ENCODE data around the gene UBE2F.

GRCh38 chr2:237996021-237996593 lies 29.3 kb downstream of the UBE2F start:
- TF ChIP-seq POLR2AphosphoS5 (IDR thresholded peaks at IDR 0.05; ENCODE audit: low read depth) (no peak), GABPA (IDR thresholded peaks at IDR 0.05; ENCODE audit: low read depth) (no peak), REST (IDR thresholded peaks at IDR 0.05; ENCODE audit: insufficient replicate concordance, low read depth) (no peak)
- TF ChIP-seq, protein P1, sequence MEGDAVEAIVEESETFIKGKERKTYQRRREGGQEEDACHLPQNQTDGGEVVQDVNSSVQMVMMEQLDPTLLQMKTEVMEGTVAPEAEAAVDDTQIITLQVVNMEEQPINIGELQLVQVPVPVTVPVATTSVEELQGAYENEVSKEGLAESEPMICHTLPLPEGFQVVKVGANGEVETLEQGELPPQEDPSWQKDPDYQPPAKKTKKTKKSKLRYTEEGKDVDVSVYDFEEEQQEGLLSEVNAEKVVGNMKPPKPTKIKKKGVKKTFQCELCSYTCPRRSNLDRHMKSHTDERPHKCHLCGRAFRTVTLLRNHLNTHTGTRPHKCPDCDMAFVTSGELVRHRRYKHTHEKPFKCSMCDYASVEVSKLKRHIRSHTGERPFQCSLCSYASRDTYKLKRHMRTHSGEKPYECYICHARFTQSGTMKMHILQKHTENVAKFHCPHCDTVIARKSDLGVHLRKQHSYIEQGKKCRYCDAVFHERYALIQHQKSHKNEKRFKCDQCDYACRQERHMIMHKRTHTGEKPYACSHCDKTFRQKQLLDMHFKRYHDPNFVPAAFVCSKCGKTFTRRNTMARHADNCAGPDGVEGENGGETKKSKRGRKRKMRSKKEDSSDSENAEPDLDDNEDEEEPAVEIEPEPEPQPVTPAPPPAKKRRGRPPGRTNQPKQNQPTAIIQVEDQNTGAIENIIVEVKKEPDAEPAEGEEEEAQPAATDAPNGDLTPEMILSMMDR (IDR thresholded peaks at IDR 0.05; ENCODE audit: insufficient read depth, low read length): no peak

Measured in HL-60 (cell line).